Dermis blood vessel endothelial cell (primary cell): ENCODE data around the gene ING5. TPM values are rescaled to one million over a fixed set of nuclear protein-coding genes. Genes with fewer than 3 reads are reported as not detected.

ENCODE experiments used
- DNase-seq: peaks from one replicate; pipeline ENCODE4 v3.0.0; 2010
- total RNA-seq: library from RNA; depleted of rRNA; stranded (reverse); fragments of >200 nt; gene quantifications from 2 replicates; pipeline ENCODE4 v1.2.3, GENCODE V29; 2014

Gene ING5
- total RNA-seq, 1 donor from 2014 or later: 24.8 TPM

GRCh38 chr2:241777170-241777685 lies 75.4 kb downstream of the ING5 start:
- no peak for DNase-seq

GRCh38 chr2:241777686-241778627 lies 76.1 kb downstream of the ING5 start:
- no peak for DNase-seq

Other genes with a start within 250 kb of the ING5 start
- 445 and 536 TPM in 2 replicates for gene STK25, start 193.5 kb upstream of the ING5 start, total RNA-seq
- gene BOK, start 143.3 kb upstream of the ING5 start, total RNA-seq: 88.1 and 99.4 TPM in 2 replicates
- gene THAP4, start 64.9 kb upstream of the ING5 start, total RNA-seq: 37.8 and 46.6 TPM in 2 replicates
- gene ATG4B, start 64.3 kb upstream of the ING5 start, total RNA-seq: 66.4 and 88.5 TPM in 2 replicates
- gene DTYMK, start 15.2 kb upstream of the ING5 start, total RNA-seq: 36.2 and 68.2 TPM in 2 replicates
- gene D2HGDH, start 32.6 kb downstream of the ING5 start, total RNA-seq: 12.5 and 19.4 TPM in 2 replicates
- not detected in 2 replicates for gene GAL3ST2, start 74.8 kb downstream of the ING5 start, total RNA-seq
- not detected in 2 replicates for gene NEU4, start 107.2 kb downstream of the ING5 start, total RNA-seq
- gene PDCD1, start 156.9 kb downstream of the ING5 start, total RNA-seq: not detected in 2 replicates
- not detected in 2 replicates for gene RTP5, start 167.7 kb downstream of the ING5 start, total RNA-seq